Stimulated activated CD4-positive, alpha-beta T cell treated with anti-CD3 and anti-CD28 coated beads, TNF-alpha, amount 100 ng/mL, for 24 hours (primary cell): Measurements from ENCODE around the gene DACH1.

ENCODE experiments used
- DNase-seq, 3 experiments: peaks; one replicate each; pipeline ENCODE4 v3.0.0-alpha.2; 2020; ENCODE audit warnings: low read depth in 3 of 3

DACH1 gene

DNA sequence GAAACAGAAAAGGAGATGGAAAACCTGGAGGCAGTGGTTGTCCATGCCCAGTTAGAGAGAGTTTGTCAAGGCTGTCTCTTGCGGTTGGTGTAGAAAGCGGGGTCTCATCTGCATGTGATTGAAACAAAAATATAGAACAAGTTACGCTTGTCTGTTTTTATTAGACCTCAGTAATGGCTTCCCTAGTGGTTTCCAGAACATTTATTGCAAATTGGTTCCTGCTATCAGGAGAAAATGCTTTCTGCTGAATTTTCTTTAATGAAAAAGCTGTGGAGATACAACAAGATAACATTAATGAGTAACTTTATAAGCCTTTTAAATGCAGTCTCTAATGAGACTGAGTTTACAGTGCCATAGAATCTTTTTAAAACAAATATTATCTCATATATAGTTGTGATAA, 378.0 kb downstream of the DACH1 start:
- DNase-seq: no peak

DNA sequence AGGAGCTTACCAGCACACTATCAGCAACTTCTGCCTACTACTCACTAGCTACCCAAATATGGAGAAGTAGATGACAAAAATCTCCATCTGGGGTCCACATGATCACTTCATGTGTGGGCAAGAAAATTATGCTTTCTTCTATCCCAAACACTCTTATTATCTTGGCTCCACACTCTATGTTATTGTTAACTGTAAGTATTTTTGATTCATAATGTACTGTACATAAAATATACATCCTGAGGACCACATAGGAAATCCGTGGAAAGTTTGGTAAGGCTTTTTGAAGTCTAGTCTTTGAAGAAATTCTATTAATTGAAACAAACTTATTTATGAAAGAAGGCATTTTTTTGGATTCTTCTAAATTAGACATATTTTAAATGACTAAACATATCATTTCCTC, 378.8 kb downstream of the DACH1 start:
- DNase-seq: no peak

DNA sequence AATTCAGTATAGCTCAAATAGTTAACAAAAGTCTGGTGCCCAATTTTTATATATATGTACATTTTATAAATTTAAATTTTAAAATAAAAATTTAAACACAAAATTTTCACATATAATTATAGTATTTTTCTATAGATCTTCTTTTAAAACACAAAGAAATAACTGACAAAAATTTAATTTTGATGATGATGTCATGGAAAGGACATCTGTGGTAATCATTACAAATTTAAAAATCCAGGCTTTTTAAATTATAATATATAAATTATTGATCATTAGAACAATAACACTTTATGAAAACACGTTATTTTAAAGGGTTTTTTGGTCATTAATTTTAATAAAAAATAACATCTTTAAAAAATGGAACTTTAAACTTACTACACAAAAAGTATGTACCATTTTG, 381.1 kb downstream of the DACH1 start:
- DNase-seq: no peak

DNA sequence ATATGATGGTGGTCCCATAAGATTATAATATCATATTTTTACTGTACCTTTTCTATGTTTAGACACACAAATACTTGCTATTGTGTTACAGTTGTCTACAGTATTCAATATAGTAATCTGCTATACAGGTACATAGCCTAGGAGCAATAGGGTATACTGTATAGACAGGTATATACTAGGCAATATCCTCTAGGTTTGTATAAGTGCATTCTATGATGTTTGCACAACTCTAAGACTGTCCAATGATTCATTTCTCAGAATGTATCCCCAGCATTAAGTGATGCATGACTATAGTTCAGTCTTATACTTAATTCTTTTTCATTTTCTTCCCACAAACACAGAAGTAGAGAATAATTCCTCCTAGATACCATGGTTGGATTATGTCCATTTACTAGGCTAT, 383.3 kb downstream of the DACH1 start:
- DNase-seq: no peak

DNA sequence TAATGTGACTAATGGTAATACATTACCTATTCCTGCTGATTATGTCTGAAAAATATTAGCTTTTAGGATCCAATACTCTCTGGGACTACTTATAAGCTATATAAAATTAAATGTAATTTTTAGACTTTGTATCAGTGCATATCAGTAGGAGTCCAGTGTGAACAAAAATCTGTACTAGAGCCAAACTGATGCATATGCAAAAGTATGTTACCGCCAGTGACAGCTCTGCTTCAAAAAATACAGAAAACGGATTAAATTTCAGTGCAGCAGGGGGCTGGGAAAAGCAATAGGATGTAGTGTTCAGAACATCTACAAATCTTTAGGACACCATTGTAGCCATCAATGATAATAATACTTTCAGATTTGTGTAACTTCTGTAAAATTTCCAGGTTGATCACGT, 385.5 kb downstream of the DACH1 start:
- no peak for DNase-seq

DNA sequence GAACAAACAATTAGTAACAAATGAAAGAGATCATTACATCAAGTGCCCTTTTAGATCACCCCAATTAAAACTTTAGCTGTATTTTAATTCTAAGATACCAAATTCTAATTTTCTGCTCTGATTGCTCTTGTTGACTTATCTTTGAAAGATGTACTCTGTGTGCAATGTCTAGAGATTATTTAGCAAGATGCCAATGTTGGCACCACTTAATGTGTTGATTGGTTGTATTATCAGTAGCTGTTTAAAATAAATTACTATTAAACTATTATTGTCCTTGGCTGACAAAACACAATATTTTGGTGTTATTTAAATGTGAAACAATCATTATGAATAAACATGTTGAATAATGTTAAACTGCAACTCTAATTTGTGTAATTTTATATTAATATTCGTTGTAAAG, 386.0 kb downstream of the DACH1 start:
- no peak for DNase-seq

DNA sequence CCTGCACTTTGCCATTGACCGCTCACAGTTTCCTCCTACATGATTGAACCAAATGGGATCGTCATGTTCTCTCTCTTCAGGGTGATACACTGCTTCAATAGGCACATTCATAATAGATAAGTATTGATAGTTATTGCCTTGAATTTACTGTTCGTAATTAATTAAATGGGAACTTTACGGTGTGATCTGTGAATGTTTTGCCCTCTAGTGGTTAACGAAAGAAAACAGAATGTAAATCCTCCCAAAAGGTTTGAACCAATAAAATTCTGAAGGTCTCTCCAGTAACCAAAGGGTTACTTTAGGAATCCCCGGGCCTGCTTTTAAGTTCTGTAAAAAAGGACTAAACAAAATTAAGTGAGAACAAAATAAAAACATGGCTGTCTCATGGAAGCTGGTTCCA, 389.3 kb downstream of the DACH1 start:
- no peak for DNase-seq

DNA sequence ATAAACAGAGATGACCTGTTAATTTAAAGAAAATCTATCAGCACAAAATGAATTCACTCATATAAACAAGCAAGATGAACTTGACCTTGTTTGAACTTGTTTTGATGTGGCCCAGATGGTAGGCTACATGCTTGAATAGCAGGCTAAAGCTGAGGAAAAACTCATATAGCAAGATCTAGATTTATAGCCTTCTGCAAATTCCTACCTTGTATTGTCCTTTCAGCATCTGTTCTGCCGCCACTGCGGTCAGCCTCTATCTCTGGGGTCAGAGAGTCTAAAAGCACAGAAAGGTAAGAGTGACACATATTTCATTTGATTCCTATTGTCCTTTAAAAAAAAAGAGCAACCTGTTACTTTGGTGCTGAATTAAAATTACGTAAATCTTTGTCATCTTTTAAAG, 392.1 kb downstream of the DACH1 start:
- DNase-seq: no peak

DNA sequence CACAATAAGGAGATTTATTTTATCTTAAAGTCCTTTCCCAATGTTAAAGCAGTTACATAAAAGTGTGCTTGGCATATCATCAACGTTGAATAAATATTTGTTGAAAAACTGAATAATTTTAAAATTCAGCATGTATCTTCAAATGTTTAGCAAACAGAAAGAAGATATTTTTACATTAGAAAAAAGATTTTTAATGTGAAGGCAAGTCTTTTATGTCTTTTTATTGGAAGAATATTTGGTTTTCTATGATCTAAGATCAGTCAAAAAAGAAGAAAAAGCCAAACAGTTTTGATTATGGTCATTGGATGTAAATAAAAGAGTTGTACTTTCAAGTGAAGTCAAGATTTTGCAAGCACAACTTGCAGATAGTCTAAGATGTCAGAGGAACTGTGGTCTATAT, 397.4 kb downstream of the DACH1 start:
- no peak for DNase-seq

DNA sequence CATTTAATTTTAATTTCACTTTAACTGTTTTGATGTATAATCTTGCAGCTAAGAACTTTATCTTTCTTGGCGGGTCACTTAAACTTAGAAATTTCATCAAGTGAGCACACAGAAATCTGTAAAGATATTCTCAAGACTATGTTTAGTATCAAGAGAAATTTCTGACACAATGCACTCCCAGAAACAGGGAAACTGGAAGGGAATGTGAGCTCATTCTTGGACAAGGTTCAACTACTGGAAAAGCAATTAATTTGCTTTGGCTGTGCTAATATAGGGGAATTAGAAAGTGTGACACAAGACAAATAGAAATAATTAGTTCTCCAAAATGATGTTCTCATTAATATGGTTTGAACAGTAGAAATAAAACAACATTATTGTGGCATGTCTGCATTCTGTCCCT, 402.3 kb downstream of the DACH1 start:
- DNase-seq: no peak

DNA sequence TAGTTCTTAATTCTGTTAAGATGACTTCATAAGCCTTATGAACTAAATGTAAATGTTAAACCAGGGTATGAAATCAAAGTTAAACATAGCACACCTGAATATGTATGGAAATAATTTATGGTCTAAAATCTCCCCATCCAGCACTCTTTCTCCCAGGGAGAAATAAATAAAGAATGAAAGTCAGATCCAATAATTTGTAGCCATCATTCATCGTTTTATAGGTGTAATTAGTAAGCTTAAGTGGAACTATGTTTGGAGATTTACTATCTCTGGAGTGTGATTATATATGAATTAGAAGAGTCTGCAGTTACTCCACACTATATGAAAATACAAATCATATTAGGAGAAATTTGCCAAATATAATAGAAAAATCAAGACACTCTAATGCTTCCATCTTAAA, 405.1 kb downstream of the DACH1 start:
- no peak for DNase-seq

DNA sequence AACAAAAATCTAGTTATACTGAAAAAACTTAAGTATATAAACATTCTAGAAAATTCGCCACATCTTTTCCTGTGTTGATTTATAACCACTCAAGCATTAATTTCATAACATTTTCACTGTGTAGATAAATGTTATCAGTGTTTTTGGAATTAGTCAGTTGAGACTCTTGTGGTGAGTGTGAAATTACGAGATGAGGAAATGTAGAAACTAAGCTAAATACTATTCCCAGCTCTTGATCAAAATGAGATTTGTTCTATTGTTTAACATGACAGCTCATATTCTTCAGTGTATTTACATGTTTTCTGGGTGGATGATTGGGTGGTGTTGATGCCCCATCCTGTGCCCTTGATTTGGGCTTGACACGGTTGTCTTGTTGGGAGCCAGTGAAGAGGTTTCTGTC, 406.8 kb downstream of the DACH1 start:
- DNase-seq: no peak

DNA sequence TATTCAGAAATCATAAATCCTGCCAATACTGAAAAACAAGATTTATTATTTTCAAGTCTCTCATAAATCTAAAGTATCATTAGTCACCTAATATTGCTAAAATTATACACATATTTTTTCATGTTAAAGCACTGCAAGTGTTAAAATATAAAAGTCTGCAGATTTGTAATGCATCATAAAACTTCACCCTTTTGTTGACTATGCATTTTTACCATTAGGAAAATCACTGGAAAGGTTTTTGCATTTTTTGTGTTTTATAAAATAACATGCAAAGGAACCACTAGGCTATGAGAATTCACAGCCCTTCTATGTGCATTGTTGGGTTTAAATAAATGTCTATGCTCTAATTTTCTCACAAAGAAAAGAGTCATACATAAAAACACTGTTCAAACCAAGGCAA, 407.3 kb downstream of the DACH1 start:
- DNase-seq: no peak

DNA sequence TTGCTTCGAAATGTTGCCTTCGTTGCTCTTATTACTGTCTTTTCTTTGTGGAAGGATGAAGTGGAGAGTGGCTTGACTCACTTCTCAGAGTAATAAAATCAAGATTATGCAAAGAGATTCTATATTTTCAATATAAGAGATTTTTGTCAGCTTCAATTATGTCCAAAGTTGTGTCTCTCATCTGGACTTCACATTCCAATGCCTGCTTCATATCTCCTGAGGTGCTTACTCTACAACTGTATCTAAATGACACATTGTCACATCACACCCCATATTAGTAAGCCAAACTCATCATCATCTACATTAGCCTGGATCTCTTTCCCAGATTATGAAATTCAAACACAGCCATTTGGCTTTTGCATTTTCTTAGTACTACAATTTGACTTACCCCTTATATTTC, 409.4 kb downstream of the DACH1 start:
- no peak for DNase-seq

DNA sequence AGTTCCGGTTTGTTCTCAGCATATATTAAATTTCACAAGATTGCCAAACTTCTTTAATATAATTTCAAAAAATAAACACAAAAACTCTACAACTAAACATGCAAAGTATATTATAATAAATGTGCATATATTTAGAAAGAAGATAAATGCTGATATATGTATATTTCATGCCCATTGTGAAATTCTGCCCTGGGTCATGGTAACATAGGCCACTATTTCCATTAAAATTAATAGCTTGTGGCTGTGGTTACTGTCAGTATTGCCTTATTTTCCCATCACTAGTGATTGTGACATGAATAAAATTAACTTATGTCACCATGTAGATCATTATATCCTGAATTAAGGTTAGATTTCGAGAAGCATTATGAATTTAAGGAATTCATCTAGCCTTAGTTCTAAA, 410.9 kb downstream of the DACH1 start:
- no peak for DNase-seq

DNA sequence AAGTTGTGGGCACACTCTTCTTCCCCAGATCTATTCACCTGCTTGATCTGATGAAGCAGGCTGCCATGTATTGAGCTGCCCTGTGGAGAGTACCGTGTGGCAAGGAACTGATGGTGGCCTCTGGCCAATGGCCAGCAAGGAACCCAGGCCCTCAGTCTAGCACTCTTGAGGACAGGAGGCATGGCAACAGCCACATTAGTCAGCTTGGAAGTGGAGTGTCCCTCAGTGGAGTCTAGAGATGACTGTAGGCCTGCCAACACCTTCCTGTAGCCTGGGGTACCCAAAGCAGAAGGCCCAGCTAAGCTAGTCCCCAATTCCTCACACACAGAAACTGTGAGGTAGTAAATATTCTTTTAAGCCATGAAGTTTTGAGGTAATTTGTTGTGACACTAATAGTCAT, 412.5 kb downstream of the DACH1 start:
- DNase-seq: no peak

DNA sequence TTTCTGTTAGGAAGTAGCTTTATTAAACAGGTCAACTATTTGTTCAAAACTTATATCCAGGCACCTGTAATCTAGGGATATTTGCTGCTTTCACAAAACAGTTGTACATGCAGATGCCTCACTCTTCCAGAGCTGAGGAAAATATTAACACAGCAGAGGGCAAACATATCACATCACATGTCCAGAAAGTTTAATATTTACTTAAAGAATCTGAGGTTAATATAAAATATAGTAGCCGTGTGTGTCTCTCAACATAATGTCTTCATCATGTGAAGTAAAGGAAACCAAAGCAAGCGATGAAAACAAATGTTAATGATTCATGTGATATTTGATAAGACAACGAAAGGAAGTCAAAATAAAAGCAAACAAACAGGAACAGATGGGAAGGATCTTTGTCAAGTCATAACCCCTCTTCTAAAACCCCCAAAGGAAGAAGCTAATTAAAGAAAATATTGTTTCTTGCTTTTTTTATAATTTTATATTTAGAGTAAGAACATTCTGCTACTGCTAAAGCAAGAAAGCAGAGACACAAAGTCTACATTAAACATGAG, 418.8 kb downstream of the DACH1 start:
- no peak for DNase-seq

DNA sequence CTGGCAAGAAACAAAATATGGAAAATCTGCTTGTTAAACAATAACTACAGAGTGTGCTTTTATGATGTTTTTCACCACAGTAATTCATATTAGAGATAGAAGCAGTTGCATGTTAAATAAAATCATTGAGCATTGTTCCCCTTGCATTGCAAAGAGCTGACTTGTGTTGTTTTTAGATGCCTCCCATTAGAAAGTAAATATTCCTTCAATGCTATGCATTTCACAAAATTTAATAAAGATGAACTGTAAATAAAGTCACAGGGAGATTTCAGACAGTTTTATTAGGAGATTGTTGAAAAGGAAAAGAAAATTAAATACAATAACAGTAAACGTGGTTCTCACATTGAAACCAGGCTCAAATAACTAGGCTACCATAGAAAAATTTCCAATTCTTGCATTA, 429.3 kb downstream of the DACH1 start:
- DNase-seq: no peak

DNA sequence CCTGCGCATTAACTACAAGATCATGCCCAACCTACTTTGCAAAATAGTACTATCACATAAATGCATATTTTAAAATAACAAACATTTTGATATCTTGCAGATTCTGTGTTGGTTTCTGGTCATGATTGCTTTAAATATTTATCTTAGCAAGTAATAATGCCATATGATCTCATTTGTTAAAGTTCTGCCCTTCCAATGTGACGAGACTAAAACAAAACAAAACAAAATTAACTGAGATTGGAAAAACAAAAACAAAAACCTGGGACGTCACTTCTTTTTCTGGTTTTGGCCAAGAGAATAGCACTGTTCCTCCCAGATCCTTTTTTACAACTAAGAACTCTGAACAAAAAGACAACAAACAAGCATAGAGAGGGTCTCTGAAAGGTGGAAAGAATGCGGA, 436.3 kb downstream of the DACH1 start:
- DNase-seq: no peak

DNA sequence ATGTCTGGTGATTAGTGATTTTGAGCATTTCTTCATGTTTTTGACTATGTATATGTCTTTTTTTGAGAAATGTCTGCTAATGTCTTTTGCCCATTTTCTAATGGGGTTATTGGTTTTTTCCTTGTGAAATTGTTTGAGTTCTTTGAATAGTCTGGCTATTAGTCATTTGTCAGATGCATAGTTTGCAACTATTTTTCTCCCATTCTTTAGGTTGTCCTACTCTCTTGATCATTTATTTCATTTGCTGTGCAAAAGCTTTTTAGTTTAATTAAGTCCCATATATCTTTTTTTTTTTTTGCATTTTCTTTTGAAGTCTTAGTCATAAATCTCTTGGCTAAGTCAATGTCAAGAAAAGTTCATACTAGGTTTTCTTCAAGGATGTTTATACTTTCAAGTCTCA, 449.8 kb downstream of the DACH1 start:
- DNase-seq: no peak

DNA sequence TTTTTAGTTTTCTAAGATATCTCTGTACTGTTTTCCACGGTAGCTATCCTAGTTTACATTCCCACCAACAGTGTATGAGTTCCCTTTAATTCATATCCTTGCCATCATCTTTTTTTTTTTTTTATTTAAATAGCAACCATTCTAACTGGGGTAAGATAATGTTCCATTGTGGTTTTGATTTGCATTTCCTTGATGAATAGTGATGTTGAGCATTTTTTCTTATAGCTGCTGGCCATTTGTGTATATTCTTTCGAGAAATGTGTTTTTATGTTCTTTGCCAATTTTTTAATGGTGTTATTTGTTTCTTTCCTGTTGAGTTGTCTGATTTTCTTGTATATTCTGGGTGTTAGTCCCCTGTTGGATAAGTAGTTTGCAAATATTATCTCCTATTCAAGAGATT, 454.8 kb downstream of the DACH1 start:
- no peak for DNase-seq

DNA sequence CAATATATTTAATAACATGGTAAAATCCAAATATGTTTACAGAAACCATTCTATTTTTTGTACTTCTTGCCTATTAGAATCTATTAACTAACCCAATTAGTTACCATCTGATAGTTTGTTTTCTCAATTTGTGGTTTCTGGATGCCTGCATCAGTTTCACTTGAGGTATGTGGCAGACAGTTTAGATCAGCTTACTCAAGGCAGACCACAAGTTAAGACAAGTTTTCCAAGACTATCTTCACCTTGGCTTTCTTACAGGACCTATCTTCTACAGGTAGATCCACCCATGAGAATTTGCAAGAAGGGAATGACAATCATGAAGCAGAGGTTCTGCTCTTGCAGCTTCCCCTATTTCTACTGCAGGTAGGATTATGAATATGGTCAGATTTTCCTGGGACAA, 458.6 kb downstream of the DACH1 start:
- no peak for DNase-seq

DNA sequence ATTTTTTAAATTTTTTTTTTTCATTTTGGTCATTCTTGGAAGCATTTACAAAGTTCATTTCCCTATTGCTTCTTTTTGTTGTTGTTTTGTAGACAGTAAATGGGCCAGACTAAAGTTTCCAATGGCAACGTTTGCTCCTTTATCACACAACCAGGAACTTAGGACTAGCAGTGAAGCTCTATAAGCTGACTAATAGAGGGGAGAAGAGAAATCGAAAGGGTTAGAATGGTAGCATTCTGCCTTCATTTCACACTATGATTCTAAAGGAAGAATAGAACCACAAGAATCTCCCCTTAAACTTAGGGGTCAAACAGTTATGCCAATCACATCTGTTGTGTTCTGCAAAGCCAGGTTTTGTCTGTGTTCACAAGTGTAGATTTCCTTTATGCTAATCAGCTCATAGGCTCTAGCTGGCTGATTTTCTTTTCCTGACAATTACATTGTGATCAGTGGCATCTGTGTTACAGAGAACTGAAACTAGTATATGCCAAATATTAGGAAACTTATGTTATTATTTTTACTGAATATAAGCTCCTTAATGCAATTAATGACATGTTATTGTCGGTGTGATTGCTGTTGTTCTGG, 467.3 kb downstream of the DACH1 start:
- DNase-seq: no peak

DNA sequence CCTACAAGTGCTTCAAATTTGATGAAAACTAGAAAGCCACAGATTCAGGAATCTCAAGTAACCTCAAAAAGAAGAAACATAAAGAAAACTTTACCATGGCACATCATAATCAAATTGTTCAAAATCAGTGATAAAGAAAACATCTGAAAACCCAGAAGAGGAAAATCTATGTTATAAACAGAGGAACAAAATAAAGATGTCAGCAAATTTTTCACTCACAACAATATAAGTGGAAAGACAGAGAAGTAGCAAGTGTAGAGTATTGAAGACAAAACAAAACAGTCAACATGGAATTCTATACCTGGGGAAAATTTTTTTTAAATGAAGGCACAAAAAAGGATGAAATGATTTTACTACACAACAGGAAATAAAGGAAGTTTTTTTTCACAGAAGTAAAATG, 470.9 kb downstream of the DACH1 start:
- no peak for DNase-seq

DNA sequence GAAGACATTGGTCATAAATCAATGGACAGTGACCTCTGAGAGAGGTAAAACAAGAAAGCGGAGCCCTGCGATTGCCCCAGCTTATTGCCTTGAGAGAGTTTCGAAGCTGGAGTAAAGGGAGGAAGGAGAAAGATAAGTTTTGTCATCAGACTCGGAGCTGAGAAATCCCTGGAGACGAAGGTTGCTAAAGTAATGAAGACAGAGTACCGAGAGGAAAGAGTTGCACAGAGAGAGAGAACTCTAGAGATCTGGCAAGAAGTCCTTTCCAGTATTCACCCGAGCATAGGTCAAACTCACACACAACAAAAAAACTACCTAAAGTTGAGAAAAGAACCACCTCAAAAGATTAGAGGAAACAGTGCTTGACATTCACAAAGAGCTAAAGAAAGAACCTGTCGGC, 472.0 kb downstream of the DACH1 start:
- no peak for DNase-seq
